ENCODE results near the gene SCN7A. TPM values are rescaled to one million over a fixed set of nuclear protein-coding genes. Genes with fewer than 3 reads are reported as not detected.
A peak's percentile ranks its signal among the peaks of the same experiment; 100 is the strongest.

The SCN7A gene
- total and polyA plus RNA-seq, 4 donors, result 7.8 to 125 (median 18.1) TPM

DNA sequence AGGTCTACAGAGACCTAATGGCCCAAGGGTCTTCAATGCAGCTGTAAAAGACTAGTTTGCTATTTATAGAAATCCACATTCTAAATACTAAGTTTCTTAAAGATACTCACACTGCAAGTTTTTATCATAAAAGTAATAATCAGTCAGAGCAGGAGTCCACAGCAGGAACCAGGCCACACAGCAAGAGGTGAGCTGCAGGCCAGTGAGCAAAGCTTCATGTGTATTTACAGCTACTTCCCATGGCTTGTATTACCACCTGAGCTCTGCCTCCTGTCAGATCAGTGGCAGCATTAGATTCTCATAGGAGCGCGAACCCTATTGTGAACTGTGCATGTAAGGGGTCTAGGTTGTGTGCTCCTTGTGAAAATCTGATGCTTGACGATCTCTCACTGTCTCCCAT, 111.6 kb downstream of the SCN7A start:
- H3K4me3 ChIP-seq (ENCODE audit: low read depth, low read length), result no peak overlapping the region
- no peaks in the 10 kb centered on the region for H3K4me1 ChIP-seq (ENCODE audit: control insufficient read depth, insufficient read depth, low read length)
- no peaks in the 10 kb centered on the region for H3K9me3 ChIP-seq (ENCODE audit: control insufficient read depth, insufficient read depth, low read length)
- DNase-seq (ENCODE audit: low read depth in 4 of 6, low spot score in 6 of 6), result no peak
- H3K27ac ChIP-seq (ENCODE audit: low read depth, low read length), result no peak overlapping the region
- H3K27me3 ChIP-seq (ENCODE audit: control insufficient read depth, insufficient read depth, low read length), result no peaks in the 10 kb centered on the region
- 100% methylated on average over 2 of the region's 3 CpGs for WGBS (ENCODE audit: insufficient coverage)
- no peaks in the 10 kb centered on the region for H3K36me3 ChIP-seq (ENCODE audit: control insufficient read depth, insufficient read depth, low read length)

DNA sequence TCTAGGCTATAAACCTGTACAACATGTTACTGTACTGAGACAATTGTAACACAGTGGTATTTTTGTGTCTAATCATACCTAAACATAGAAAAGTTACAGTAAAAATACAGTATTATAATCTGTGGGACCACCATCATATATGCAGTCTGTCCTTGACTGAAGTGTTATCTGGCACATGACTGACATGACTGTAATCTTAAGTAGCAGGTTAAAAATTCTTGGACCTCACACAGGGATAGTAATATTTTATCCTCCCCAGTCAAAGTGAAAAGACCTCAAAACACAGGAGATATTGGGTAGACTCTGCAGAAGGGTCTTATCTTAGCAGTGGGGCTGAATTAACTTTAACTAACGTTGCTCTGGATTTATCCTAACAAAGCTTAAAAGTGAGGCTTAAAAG, 113.4 kb downstream of the SCN7A start:
- Histone ChIP-seq H3K27me3 (ENCODE audit: control insufficient read depth, insufficient read depth, low read length) (no peaks in the 10 kb centered on the region), H3K36me3 (ENCODE audit: control insufficient read depth, insufficient read depth, low read length) (no peaks in the 10 kb centered on the region), H3K9me3 (ENCODE audit: control insufficient read depth, insufficient read depth, low read length) (no peaks in the 10 kb centered on the region), H3K4me3 (ENCODE audit: low read depth, low read length) (no peak overlapping the region), H3K27ac (ENCODE audit: low read depth, low read length) (no peak overlapping the region), H3K4me1 (ENCODE audit: control insufficient read depth, insufficient read depth, low read length) (peaks cover 5% of the 10 kb centered on the region)
- no peak for DNase-seq (ENCODE audit: low read depth in 4 of 6, low spot score in 6 of 6)
- WGBS (ENCODE audit: insufficient coverage), result no CpG with 5 or more reads among the region's 1 CpG

DNA sequence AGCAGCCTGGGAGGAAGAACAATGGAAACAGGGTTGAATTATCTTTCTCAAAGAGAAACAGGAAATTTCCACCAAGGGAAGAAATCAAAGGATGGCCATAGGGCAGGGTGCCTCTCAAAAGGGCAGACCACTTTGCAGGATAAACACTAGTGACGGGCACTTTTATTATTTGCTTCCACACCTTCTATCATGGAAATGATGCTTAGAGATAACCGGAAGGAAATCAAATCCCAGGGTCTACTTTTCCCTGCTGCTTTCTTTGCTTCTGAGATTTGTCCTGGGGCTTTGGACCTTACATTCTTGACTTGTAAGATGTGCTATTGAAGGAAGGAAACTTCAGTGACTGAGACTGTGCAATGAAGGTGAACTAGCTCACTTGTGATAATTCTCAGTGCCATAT, 117.2 kb downstream of the SCN7A start:
- no CpG with 5 or more reads among the region's 2 CpGs for WGBS (ENCODE audit: insufficient coverage)
- H3K27me3 ChIP-seq (ENCODE audit: control insufficient read depth, insufficient read depth, low read length), result no peaks in the 10 kb centered on the region
- peak in 2 of 6 donors; percentile 16 to 44 for DNase-seq (ENCODE audit: low read depth in 4 of 6, low spot score in 6 of 6)
- H3K4me1 ChIP-seq (ENCODE audit: control insufficient read depth, insufficient read depth, low read length), result peaks cover 10% of the 10 kb centered on the region
- peak overlapping the region; percentile 88 for H3K4me3 ChIP-seq (ENCODE audit: low read depth, low read length)
- H3K36me3 ChIP-seq (ENCODE audit: control insufficient read depth, insufficient read depth, low read length), result no peaks in the 10 kb centered on the region
- no peaks in the 10 kb centered on the region for H3K9me3 ChIP-seq (ENCODE audit: control insufficient read depth, insufficient read depth, low read length)
- H3K27ac ChIP-seq (ENCODE audit: low read depth, low read length), result peak overlapping the region; percentile 76

DNA sequence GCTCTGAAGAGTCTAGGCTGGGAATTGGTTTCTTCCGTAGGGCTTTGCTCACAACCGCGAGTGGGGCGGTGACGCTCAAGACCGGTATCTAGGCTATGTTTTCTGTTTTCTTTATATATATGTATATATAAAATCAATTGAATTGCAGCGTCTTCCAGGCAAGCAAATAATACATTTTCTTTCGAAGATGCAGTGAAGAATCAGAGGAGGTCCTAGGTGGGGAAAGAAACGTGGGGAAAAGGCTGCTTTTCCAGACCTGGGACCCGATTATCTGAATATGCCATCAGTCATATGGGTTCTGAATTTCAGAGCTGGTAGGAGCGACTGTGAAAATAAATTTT, 117.6 kb downstream of the SCN7A start:
- H3K36me3 ChIP-seq (ENCODE audit: control insufficient read depth, insufficient read depth, low read length), result no peaks in the 10 kb centered on the region
- no peak for DNase-seq (ENCODE audit: low read depth in 4 of 6, low spot score in 6 of 6)
- WGBS (ENCODE audit: insufficient coverage), result 5% methylated on average over 4 of the region's 11 CpGs
- no peaks in the 10 kb centered on the region for H3K27me3 ChIP-seq (ENCODE audit: control insufficient read depth, insufficient read depth, low read length)
- H3K9me3 ChIP-seq (ENCODE audit: control insufficient read depth, insufficient read depth, low read length), result no peaks in the 10 kb centered on the region
- H3K27ac ChIP-seq (ENCODE audit: low read depth, low read length), result peak overlapping the region; percentile 76
- H3K4me3 ChIP-seq (ENCODE audit: low read depth, low read length), result peak overlapping the region; percentile 88
- peaks cover 10% of the 10 kb centered on the region for H3K4me1 ChIP-seq (ENCODE audit: control insufficient read depth, insufficient read depth, low read length)

DNA sequence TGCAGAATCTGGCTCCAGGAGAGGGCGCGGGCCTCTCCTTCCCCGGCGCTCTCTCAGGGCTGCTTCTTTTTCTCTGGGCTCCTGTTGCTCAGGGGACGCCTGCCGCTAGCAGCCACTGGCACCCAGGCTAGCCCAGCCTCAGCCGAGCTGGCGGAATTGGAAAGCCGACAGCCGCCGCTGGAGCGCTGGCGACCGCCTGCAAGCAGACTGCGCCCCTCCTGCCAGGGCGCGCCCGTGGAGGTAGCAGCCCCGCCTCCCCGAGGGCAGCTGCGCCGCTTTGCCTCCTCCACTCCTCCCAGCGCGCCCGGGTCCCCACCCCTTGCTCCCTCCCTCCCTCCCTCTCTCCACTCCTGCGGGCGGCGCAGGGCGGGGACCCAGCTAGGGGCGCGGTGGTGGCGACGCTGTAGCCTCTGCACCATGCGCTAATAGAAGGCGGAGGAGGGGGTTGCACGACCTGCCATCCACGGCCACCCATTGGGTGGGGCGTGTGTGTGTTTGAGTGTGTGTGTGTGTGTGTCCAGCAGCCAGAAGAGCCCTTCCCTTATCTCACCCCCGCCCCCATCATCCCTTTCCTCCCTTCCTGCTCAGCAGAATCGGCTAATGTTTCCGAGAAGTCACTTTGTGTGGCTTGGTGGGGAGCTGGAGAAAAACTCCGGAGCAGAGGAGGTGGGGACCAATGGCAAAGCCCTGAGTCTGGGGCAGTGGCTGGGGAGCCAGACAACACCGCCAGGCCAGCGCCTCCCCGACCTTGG, 118.1 kb downstream of the SCN7A start, which contains the start of gene SCN9A:
Gene SCN9A, minus strand, starts transcription at position 209 of the 752 bp plus-strand sequence. CDS start 64,188 bp downstream, outside the sequence.
- Histone ChIP-seq H3K27me3 (ENCODE audit: control insufficient read depth, insufficient read depth, low read length) (no peaks in the 10 kb centered on the region), H3K27ac (ENCODE audit: low read depth, low read length) (peak within 1 kb of the TSS; percentile 76), H3K4me3 (ENCODE audit: low read depth, low read length) (peak within 1 kb of the TSS; percentile 88), H3K36me3 (ENCODE audit: control insufficient read depth, insufficient read depth, low read length) (no peaks in the 10 kb centered on the region), H3K9me3 (ENCODE audit: control insufficient read depth, insufficient read depth, low read length) (no peaks in the 10 kb centered on the region), H3K4me1 (ENCODE audit: control insufficient read depth, insufficient read depth, low read length) (peaks cover 10% of the 10 kb centered on the region)
- peak; percentile 50 to 93 (median 60) for DNase-seq (ENCODE audit: low read depth in 4 of 6, low spot score in 6 of 6)
- WGBS (ENCODE audit: insufficient coverage), result 0% methylated on average over 26 of the region's 45 CpGs

DNA sequence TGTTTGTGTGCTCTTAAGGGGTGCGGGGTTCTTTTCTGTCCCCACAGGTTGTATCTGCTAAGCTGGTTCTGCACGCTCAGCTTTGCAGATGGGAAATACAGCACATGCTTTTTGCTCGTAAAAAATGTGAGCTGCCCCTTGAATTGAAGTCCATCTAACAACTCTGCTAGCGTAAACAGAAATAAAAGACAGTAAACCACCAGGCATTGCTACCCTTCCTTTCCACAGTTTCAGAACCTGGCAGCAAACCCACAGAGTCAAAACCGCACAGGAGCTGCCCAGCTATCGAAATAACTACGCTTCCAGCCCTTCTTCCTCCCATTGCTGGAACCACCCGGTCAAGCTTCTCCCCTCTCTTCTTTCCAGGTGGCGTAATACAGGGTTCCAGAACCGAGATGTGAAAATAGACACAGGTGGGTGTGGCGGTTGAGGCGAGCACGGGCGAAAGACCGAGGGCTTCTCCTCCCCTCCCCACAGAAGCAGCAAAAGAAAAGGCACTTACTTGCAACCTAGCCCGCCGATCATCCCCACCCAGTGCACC, 118.8 kb downstream of the SCN7A start:
- Histone ChIP-seq H3K36me3 (ENCODE audit: control insufficient read depth, insufficient read depth, low read length) (no peaks in the 10 kb centered on the region), H3K4me1 (ENCODE audit: control insufficient read depth, insufficient read depth, low read length) (peaks cover 10% of the 10 kb centered on the region), H3K4me3 (ENCODE audit: low read depth, low read length) (peak overlapping the region; percentile 88), H3K9me3 (ENCODE audit: control insufficient read depth, insufficient read depth, low read length) (no peaks in the 10 kb centered on the region), H3K27me3 (ENCODE audit: control insufficient read depth, insufficient read depth, low read length) (no peaks in the 10 kb centered on the region), H3K27ac (ENCODE audit: low read depth, low read length) (peak overlapping the region; percentile 76)
- peak; percentile 27 to 79 (median 42) for DNase-seq (ENCODE audit: low read depth in 4 of 6, low spot score in 6 of 6)
- 0% methylated on average over 16 of the region's 17 CpGs for WGBS (ENCODE audit: insufficient coverage)

DNA sequence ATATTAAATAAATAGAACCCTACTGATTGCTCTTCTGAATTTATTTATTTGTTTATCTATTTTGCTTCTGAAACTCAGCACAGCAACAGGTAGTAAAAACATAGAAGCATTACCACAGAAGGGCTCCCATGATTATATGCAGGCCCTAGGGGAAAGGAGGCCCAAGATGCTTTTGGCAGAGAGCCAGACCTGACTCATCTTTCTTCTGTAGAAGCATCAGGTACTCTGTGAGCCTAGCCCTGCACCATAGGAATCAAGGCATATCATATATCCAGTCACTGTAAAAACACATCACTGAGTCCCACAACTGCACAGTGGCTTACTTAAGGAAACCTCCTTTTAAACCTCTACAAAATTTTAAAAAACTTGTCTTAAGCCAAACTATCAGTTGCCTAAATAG, 120.1 kb downstream of the SCN7A start:
- Histone ChIP-seq H3K4me1 (ENCODE audit: control insufficient read depth, insufficient read depth, low read length) (peaks cover 10% of the 10 kb centered on the region), H3K9me3 (ENCODE audit: control insufficient read depth, insufficient read depth, low read length) (no peaks in the 10 kb centered on the region), H3K36me3 (ENCODE audit: control insufficient read depth, insufficient read depth, low read length) (no peaks in the 10 kb centered on the region), H3K4me3 (ENCODE audit: low read depth, low read length) (peak overlapping the region; percentile 0), H3K27ac (ENCODE audit: low read depth, low read length) (no peak overlapping the region), H3K27me3 (ENCODE audit: control insufficient read depth, insufficient read depth, low read length) (no peaks in the 10 kb centered on the region)
- DNase-seq (ENCODE audit: low read depth in 4 of 6, low spot score in 6 of 6), result peak in 2 of 6 donors; percentile 26 to 52

DNA sequence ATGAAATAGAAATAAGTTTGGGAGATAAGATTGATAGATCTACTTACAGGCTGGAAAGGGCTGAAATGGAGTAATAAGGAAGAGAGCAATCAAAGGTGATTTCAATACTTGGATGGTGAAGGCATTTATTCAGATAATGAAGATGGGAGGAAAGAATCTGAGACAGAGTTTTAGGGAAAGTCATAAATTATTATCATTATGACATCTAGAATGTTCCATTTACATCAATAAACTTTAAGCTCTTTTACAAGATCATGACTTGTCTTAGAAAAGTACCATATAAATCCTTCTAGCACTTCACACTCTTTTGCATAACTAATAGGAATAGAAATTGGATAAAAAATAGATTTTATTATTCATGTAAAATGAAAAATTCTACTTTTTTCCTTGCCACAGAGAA, 120.5 kb downstream of the SCN7A start:
- Histone ChIP-seq H3K4me1 (ENCODE audit: control insufficient read depth, insufficient read depth, low read length) (peaks cover 10% of the 10 kb centered on the region), H3K9me3 (ENCODE audit: control insufficient read depth, insufficient read depth, low read length) (no peaks in the 10 kb centered on the region), H3K4me3 (ENCODE audit: low read depth, low read length) (no peak overlapping the region), H3K36me3 (ENCODE audit: control insufficient read depth, insufficient read depth, low read length) (no peaks in the 10 kb centered on the region), H3K27me3 (ENCODE audit: control insufficient read depth, insufficient read depth, low read length) (no peaks in the 10 kb centered on the region), H3K27ac (ENCODE audit: low read depth, low read length) (no peak overlapping the region)
- DNase-seq (ENCODE audit: low read depth in 4 of 6, low spot score in 6 of 6), result no peak

DNA sequence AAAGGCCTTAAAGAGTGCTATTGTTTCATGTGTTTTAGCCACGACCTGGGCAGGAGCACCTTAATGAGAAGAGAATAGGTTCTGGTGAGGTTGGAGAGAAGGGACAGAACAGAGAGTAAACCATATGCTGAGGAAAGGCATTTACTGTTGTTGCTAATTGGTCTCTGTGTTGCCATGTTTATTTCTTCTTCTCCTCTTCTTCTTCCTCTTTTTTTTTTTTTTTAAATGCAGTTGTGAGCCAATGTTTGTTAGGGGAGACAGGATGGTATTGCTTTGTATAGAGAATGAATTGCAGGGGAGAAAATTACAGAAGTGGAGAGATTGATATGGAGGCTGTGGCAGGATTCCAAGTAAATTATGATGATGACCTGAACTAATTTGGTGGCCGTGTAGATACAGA, 120.9 kb downstream of the SCN7A start:
- Histone ChIP-seq H3K4me1 (ENCODE audit: control insufficient read depth, insufficient read depth, low read length) (peaks cover 10% of the 10 kb centered on the region), H3K27me3 (ENCODE audit: control insufficient read depth, insufficient read depth, low read length) (no peaks in the 10 kb centered on the region), H3K9me3 (ENCODE audit: control insufficient read depth, insufficient read depth, low read length) (no peaks in the 10 kb centered on the region), H3K27ac (ENCODE audit: low read depth, low read length) (no peak overlapping the region), H3K36me3 (ENCODE audit: control insufficient read depth, insufficient read depth, low read length) (no peaks in the 10 kb centered on the region), H3K4me3 (ENCODE audit: low read depth, low read length) (no peak overlapping the region)
- WGBS (ENCODE audit: insufficient coverage), result 39% methylated on average over 2 of the region's 2 CpGs
- DNase-seq (ENCODE audit: low read depth in 4 of 6, low spot score in 6 of 6), result no peak

DNA sequence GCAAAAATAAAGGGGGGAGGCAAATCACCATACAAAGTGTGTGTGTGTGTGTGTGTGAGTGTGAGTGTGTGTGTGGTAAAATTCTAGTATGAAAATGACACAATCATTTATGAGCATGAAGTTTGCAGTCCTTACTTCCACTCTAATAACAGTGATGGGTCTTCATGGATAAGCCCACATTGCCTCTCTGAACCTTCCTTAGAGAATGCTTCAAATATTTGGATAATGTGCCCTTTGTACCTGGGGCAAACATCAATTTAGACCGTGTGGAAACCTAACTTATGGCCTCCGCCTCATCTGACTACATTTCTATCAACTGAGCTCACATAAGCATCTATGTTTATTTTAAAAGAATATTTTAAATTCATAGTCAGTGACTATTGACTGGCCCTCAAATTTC, 122.0 kb downstream of the SCN7A start:
- H3K4me1 ChIP-seq (ENCODE audit: control insufficient read depth, insufficient read depth, low read length), result peaks cover 10% of the 10 kb centered on the region
- no peaks in the 10 kb centered on the region for H3K36me3 ChIP-seq (ENCODE audit: control insufficient read depth, insufficient read depth, low read length)
- no peak for DNase-seq (ENCODE audit: low read depth in 4 of 6, low spot score in 6 of 6)
- no peaks in the 10 kb centered on the region for H3K27me3 ChIP-seq (ENCODE audit: control insufficient read depth, insufficient read depth, low read length)
- no peaks in the 10 kb centered on the region for H3K9me3 ChIP-seq (ENCODE audit: control insufficient read depth, insufficient read depth, low read length)
- WGBS (ENCODE audit: insufficient coverage), result no CpG with 5 or more reads among the region's 2 CpGs
- H3K4me3 ChIP-seq (ENCODE audit: low read depth, low read length), result no peak overlapping the region
- H3K27ac ChIP-seq (ENCODE audit: low read depth, low read length), result no peak overlapping the region
